HCT116 (cell line): ENCODE measurements around the gene F2RL1. TPM values are rescaled to one million over a fixed set of nuclear protein-coding genes. Genes with fewer than 3 reads are reported as not detected.

Experiments used
- ATAC-seq: fragments of 200-7000 bp; cut with Tn5 transposase; 2 replicates; pipeline ENCODE4 v1.9.1; 2020; ENCODE audit warnings: mild to moderate bottlenecking, moderate library complexity
- BruUV-seq: library from RNA; stranded (reverse); fragments of 400-500 nt; replicated peaks from 2 replicates; lab custom pipeline; 2021; lab: Mats Ljungman, UMichigan
- CTCF ChIA-PET: fragments of 300-600 bp; sonication (Branson Sonifier 250); formaldehyde crosslinking; loops from one replicate; lab custom pipeline; 2021; ENCODE audit warnings: antibody characterized with exemption; lab: Charles Lee
- POLR2A ChIA-PET: fragments of 300-600, 350-600 bp; sonication (Branson Sonifier 250); formaldehyde crosslinking; loops from one replicate; lab custom pipeline; 2021; ENCODE audit warnings: antibody characterized with exemption; lab: Charles Lee
- RAD21 ChIA-PET, 2 experiments: fragments of 300-600 bp; sonication (Branson Sonifier 250); formaldehyde crosslinking; loops; one replicate each; lab custom pipeline; 2023; ENCODE audit warnings: low total read pairs in 2 of 2; ENCODE audit not compliant: uncharacterized antibody in 2 of 2, unreplicated experiment in 2 of 2, low non-redundant PET in 1 of 2; lab: Charles Lee
- DNase-seq: peaks from one replicate; pipeline ENCODE4 v3.0.0-alpha.2; 2010; ENCODE audit warnings: low read depth, low spot score
- H2AFZ ChIP-seq: fragments of 200-600 bp; shearing (Covaris generic), sonication (generic); 2 replicates; pipeline ENCODE4 v1.6.1; 2017; ENCODE audit warnings: low read depth, mixed run types, mixed read lengths, antibody characterized with exemption, low read length; ENCODE audit not compliant: poor library complexity, severe bottlenecking
- H3K27ac ChIP-seq: 2 replicates; pipeline ENCODE4 v1.5.1; 2012; ENCODE audit warnings: low read depth, low read length
- H3K27me3 ChIP-seq: fragments of 200-600 bp; sonication (generic); 2 replicates; pipeline ENCODE4 v1.6.1; 2016; ENCODE audit warnings: mixed run types, low read length, mixed read lengths; ENCODE audit not compliant: insufficient read depth
- H3K36me3 ChIP-seq, 2 experiments: fragments of 200-500 bp in 1 of 2; fragments of 200-600 bp in 1 of 2; sonication (Bioruptor generic) in 1 of 2; sonication (generic) in 1 of 2; 2 replicates each; pipeline versions ENCODE4 v1.5.1 to v1.6.1; 2014 to 2016; ENCODE audit warnings: low read length in 2 of 2, inconsistent platforms in 1 of 2, mixed read lengths in 1 of 2, mixed run types in 1 of 2; ENCODE audit not compliant: insufficient read depth in 2 of 2, control insufficient read depth in 1 of 2
- H3K4me1 ChIP-seq, 2 experiments: fragments of 200-600 bp in 1 of 2; sonication (generic) in 1 of 2; 2 replicates each; pipeline versions ENCODE4 v1.5.1 to v1.6.1; 2012 to 2017; ENCODE audit warnings: low read length in 2 of 2, inconsistent platforms in 1 of 2, mild to moderate bottlenecking in 1 of 2, mixed read lengths in 1 of 2, mixed run types in 1 of 2, moderate library complexity in 1 of 2; ENCODE audit not compliant: insufficient read depth in 2 of 2, control insufficient read depth in 1 of 2
- H3K4me2 ChIP-seq: fragments of 200-600 bp; sonication (generic); 2 replicates; pipeline ENCODE4 v1.6.1; 2017; ENCODE audit warnings: mixed run types, low read length, mixed read lengths
- H3K4me3 ChIP-seq, 2 experiments: fragments of 200-600 bp in 1 of 2; sonication (generic) in 1 of 2; replicated peaks in 1 of 2; 2 replicates each; pipeline ENCODE4 v1.5.1; 2011 to 2016; ENCODE audit warnings: low read length in 2 of 2, control low read depth in 1 of 2, low read depth in 1 of 2, mild to moderate bottlenecking in 1 of 2, mixed read lengths in 1 of 2, mixed run types in 1 of 2
- H3K79me2 ChIP-seq: fragments of 200-600 bp; sonication (generic); 2 replicates; pipeline ENCODE4 v1.6.1; 2017; ENCODE audit warnings: mild to moderate bottlenecking, mixed run types, low read length, moderate library complexity, mixed read lengths; ENCODE audit not compliant: insufficient read depth
- H3K9ac ChIP-seq: fragments of 200-600 bp; sonication (generic); 2 replicates; pipeline ENCODE4 v1.6.1; 2016; ENCODE audit warnings: low read length, mixed read lengths
- H3K9me2 ChIP-seq: fragments of 200-600 bp; sonication (generic), shearing (Covaris generic); 2 replicates; pipeline ENCODE4 v1.6.1; 2017; ENCODE audit warnings: mixed run types, mild to moderate bottlenecking, moderate library complexity; ENCODE audit not compliant: insufficient read depth
- H3K9me3 ChIP-seq, 2 experiments: fragments of 200-500 bp in 1 of 2; fragments of 200-600 bp in 1 of 2; sonication (Bioruptor generic) in 1 of 2; sonication (generic) in 1 of 2; 2 replicates each; pipeline ENCODE4 v1.6.1; 2014 to 2017; ENCODE audit warnings: low read length in 2 of 2, mixed read lengths in 2 of 2, inconsistent platforms in 1 of 2, low read depth in 1 of 2, mild to moderate bottlenecking in 1 of 2, mixed run types in 1 of 2, moderate library complexity in 1 of 2; ENCODE audit not compliant: control insufficient read depth in 1 of 2, insufficient read depth in 1 of 2
- H4K20me1 ChIP-seq: fragments of 200-600 bp; sonication (generic), shearing (Covaris generic); 2 replicates; pipeline ENCODE4 v1.6.1; 2017; ENCODE audit warnings: mixed run types, mild to moderate bottlenecking, moderate library complexity; ENCODE audit not compliant: insufficient read depth
- EGR1 ChIP-seq: IDR thresholded peaks from 2 replicates; pipeline ENCODE4 v1.6.1; 2012; ENCODE audit warnings: low read depth
- ELF1 ChIP-seq: IDR thresholded peaks from 2 replicates; pipeline ENCODE4 v1.6.1; 2012; ENCODE audit warnings: low read depth, borderline replicate concordance
- FOSL1 ChIP-seq: IDR thresholded peaks from 2 replicates; pipeline ENCODE4 v1.6.1; 2012; ENCODE audit warnings: low read depth
- JUND ChIP-seq: IDR thresholded peaks from 2 replicates; pipeline ENCODE4 v1.6.1; 2012
- MAX ChIP-seq: IDR thresholded peaks from 2 replicates; pipeline ENCODE4 v1.6.1; 2012
- REST ChIP-seq: IDR thresholded peaks from 2 replicates; pipeline ENCODE4 v1.6.1; 2012; ENCODE audit warnings: low read depth
- SIN3A ChIP-seq: IDR thresholded peaks from 2 replicates; pipeline ENCODE4 v1.6.1; 2012; ENCODE audit warnings: low read depth
- SP1 ChIP-seq: IDR thresholded peaks from 2 replicates; pipeline ENCODE4 v1.6.1; 2012; ENCODE audit warnings: low read depth
- SRF ChIP-seq: IDR thresholded peaks from 2 replicates; pipeline ENCODE4 v1.6.1; 2012; ENCODE audit warnings: low read depth
- TCF7L2 ChIP-seq: IDR thresholded peaks from 2 replicates; pipeline ENCODE4 v1.7.0; 2011; ENCODE audit warnings: borderline replicate concordance, inconsistent platforms; ENCODE audit not compliant: insufficient read depth, insufficient read length; ENCODE audit errors: extremely low read depth
- ZFX ChIP-seq: fragments of 450-650 bp; IDR thresholded peaks from 2 replicates; pipeline ENCODE4 v1.6.1; 2017
- ZNF274 ChIP-seq: fragments of 200-500 bp; sonication (Bioruptor generic); IDR thresholded peaks from 2 replicates; pipeline ENCODE4 v1.6.1; 2014; ENCODE audit warnings: mild to moderate bottlenecking, low read depth, low read length, inconsistent platforms
- intact Hi-C: fragments of 100-400 bp; cut with micrococcal nuclease; formaldehyde crosslinking; loops from 2 replicates; pipeline ENCODE4 v1.10.0; 2022
- total RNA-seq: library from RNA; stranded (reverse); gene quantifications from one replicate; pipeline ENCODE4 v1.2.1, GENCODE V29; 2021; ENCODE audit not compliant: unreplicated experiment

The F2RL1 gene
- total RNA-seq, 1 experiment from 2014 or later: 119 TPM

- ChIA-PET RAD21 (no interaction called here), CTCF (interaction anchor here (5.9 kb wide), 1 partner anchor 172 kb away, joined by 111 read pairs; no protein-coding TSS in a partner anchor), POLR2A (no interaction called here)
- Histone ChIP-seq H3K4me1 (peaks cover 5 to 21% of the 10 kb centered on the region in 2 experiments; a peak in 2 of 4 replicates), H3K9me2 (no peaks in the 10 kb centered on the region), H2AFZ (no peak overlapping the region), H3K4me3 (no peak overlapping the region), H3K27ac (no peak overlapping the region), H3K36me3 (no peaks in the 10 kb centered on the region), H3K27me3 (no peaks in the 10 kb centered on the region), H4K20me1 (no peaks in the 10 kb centered on the region), H3K79me2 (no peaks in the 10 kb centered on the region), H3K9me3 (no peaks in the 10 kb centered on the region), H3K4me2 (no peak overlapping the region), H3K9ac (no peak overlapping the region)
- intact Hi-C loops: loop anchor here (5.0 to 10.0 kb wide), 2 partner anchors 55 to 243 kb away; partner anchors contain the start of gene F2R
- no TSS peak for BruUV-seq
- DNase-seq: no peak
- ATAC-seq: no peak
- TF ChIP-seq ZFX: no peak
- no peak for TF ChIP-seq FOSL1
- no peak for TF ChIP-seq ELF1
- TF ChIP-seq REST: no peak
- no peak for TF ChIP-seq MAX
- TF ChIP-seq JUND: no peak
- TF ChIP-seq EGR1: no peak
- no peak for TF ChIP-seq ZNF274
- no peak for TF ChIP-seq SRF
- no peak for TF ChIP-seq SIN3A
- TF ChIP-seq SP1: no peak
- no peak for TF ChIP-seq TCF7L2
Measured at GRCh38 chr5:76771705-76772405, 47.0 kb upstream of the F2RL1 start.
